ENCODE data around the gene KLRK1. TPM values are rescaled to one million over a fixed set of nuclear protein-coding genes. Genes with fewer than 3 reads are reported as not detected.
"Not testable (repeated sequence)": the region's sequence is repeated elsewhere in the genome, so short reads cannot be mapped to it uniquely, and the experiment has no call there.

KLRK1 gene
- total RNA-seq, 2 donors from 2014 or later: 0.59 to 2.8 TPM

DNA sequence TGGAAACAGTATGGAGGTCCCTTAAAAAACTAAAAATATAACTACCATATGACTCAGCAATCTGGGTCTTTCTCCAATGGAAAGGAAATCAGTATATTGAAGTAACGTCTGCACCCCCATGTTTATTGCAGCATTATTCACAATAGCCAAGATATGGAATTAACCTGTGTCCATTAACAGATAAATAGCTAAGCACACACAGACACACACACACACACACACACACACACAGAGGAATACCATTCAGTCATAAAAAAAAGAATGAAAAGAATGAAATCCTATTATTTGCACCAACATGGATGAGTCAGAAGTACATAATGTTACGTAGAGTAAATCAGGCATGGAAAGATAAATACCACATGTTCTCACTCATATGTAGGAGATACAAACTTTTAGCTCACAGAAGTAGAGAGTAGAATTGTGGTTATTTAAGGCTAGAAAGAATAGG lies 4.7 kb downstream of the KLRK1 start:
- TF ChIP-seq POLR2A (IDR thresholded peaks at IDR 0.05) (no peak), POLR2AphosphoS5 (IDR thresholded peaks at IDR 0.05) (peak; percentile 63), CTCF (IDR thresholded peaks at IDR 0.05) (no peak)
- 43% methylated on average over 2 of the region's 2 CpGs for WGBS
- no peak overlapping the region for H3K4me3 ChIP-seq
- H3K4me1 ChIP-seq (replicated peaks): no peaks in the 10 kb centered on the region
- no peaks in the 10 kb centered on the region for H3K36me3 ChIP-seq
- H3K27me3 ChIP-seq (replicated peaks; ENCODE audit: insufficient read depth): no peaks in the 10 kb centered on the region
- no peak overlapping the region for H3K27ac ChIP-seq
- H3K9me3 ChIP-seq: no peaks in the 10 kb centered on the region
- DNase-seq (ENCODE audit: low spot score): no peak
- intact Hi-C loops (cut with DNase I): no loop called here

DNA sequence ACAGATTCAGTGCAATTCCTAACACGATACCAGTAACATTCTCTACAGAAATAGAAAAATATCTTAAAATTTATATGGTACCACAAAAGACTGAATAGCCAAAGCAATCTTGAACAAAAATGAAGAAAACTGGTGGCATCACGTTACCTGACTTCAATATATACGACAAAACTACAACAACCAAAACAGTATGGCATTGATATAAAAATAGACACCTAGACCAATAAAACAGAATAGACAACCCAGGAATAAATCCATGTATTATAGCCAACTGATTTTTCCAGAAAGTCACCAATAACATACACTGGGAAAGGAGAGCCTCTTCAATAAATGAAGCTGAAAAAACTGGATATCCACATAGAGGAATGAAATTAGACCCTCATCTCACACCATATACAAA lies 5.7 kb downstream of the KLRK1 start:
- DNase-seq (ENCODE audit: low spot score): no peak
- Histone ChIP-seq H3K36me3 (no peaks in the 10 kb centered on the region), H3K27ac (no peak overlapping the region), H3K4me3 (no peak overlapping the region), H3K27me3 (replicated peaks; ENCODE audit: insufficient read depth) (no peaks in the 10 kb centered on the region), H3K4me1 (replicated peaks) (no peaks in the 10 kb centered on the region), H3K9me3 (no peaks in the 10 kb centered on the region)
- TF ChIP-seq CTCF (IDR thresholded peaks at IDR 0.05) (no peak), POLR2A (IDR thresholded peaks at IDR 0.05) (no peak), POLR2AphosphoS5 (IDR thresholded peaks at IDR 0.05) (no peak)
- intact Hi-C loops (cut with DNase I): no loop called here
- WGBS: 93% methylated on average over 3 of the region's 3 CpGs

- DNase-seq (ENCODE audit: low spot score): no peak
- Histone ChIP-seq H3K36me3 (no peaks in the 10 kb centered on the region), H3K4me3 (no peak overlapping the region), H3K27ac (no peak overlapping the region), H3K27me3 (replicated peaks; ENCODE audit: insufficient read depth) (no peaks in the 10 kb centered on the region), H3K9me3 (no peaks in the 10 kb centered on the region), H3K4me1 (replicated peaks) (no peaks in the 10 kb centered on the region)
- WGBS: 91% methylated on average over 4 of the region's 4 CpGs
- TF ChIP-seq POLR2A (IDR thresholded peaks at IDR 0.05): no peak
- no peak for TF ChIP-seq CTCF (IDR thresholded peaks at IDR 0.05)
- TF ChIP-seq POLR2AphosphoS5 (IDR thresholded peaks at IDR 0.05): no peak
- intact Hi-C loops (cut with DNase I): no loop called here
Observed at GRCh38 chr12:10381928-10382628, 7.8 kb downstream of the KLRK1 start.

GRCh38 chr12:10378737-10379136 lies 11.1 kb downstream of the KLRK1 start:
- H3K36me3 ChIP-seq; H3K4me3 ChIP-seq; H3K9me3 ChIP-seq; DNase-seq (ENCODE audit: low spot score); intact Hi-C loops (cut with DNase I); H3K27me3 ChIP-seq (replicated peaks; ENCODE audit: insufficient read depth); H3K4me1 ChIP-seq (replicated peaks); H3K27ac ChIP-seq: not testable (repeated sequence)
- WGBS: 91% methylated on average over 2 of the region's 2 CpGs

DNA sequence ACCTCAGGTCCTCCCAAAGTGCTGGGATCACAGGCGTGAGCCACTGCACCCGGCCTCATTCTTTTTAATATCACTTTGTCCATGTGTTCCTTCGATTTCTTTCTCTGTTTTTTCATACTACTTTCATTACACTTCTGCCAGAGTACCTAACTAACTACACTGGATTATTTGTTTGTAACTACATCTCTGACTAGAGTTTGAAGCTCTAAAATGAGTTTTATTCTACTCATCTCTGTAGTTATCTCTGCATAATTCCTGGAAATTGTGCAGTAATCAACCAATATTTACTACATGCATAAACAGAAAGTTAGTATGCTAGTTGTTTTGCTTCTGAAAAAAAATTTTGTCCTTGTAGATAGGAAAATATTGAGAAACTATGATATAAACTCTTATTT lies 15.2 kb downstream of the KLRK1 start:
- intact Hi-C loops (cut with DNase I): no loop called here
- no peak for DNase-seq (ENCODE audit: low spot score)
- H3K9me3 ChIP-seq: no peaks in the 10 kb centered on the region
- no peaks in the 10 kb centered on the region for H3K4me1 ChIP-seq (replicated peaks)
- H3K4me3 ChIP-seq: no peak overlapping the region
- no peaks in the 10 kb centered on the region for H3K27me3 ChIP-seq (replicated peaks; ENCODE audit: insufficient read depth)
- TF ChIP-seq POLR2A (IDR thresholded peaks at IDR 0.05) (no peak), POLR2AphosphoS5 (IDR thresholded peaks at IDR 0.05) (no peak), CTCF (IDR thresholded peaks at IDR 0.05) (no peak)
- 93% methylated on average over 3 of the region's 3 CpGs for WGBS
- H3K36me3 ChIP-seq: no peaks in the 10 kb centered on the region
- no peak overlapping the region for H3K27ac ChIP-seq

Data from prostate gland (tissue), 2 donors.